GM10847 (cell line): ENCODE measurements around the gene CDK5RAP2.

Source experiments
- POLR2A ChIP-seq: IDR thresholded peaks from 2 replicates; pipeline ENCODE4 v1.6.1; 2011; ENCODE audit not compliant: insufficient read length; ENCODE audit errors: extremely low read depth

Gene CDK5RAP2

GRCh38 chr9:120603010-120603409 is 23.0 kb upstream of the CDK5RAP2 start:
- no peak for TF ChIP-seq POLR2A

GRCh38 chr9:120593955-120594277 is 13.9 kb upstream of the CDK5RAP2 start:
- TF ChIP-seq POLR2A, result no peak

- no peak for TF ChIP-seq POLR2A
Observed at GRCh38 chr9:120593250-120593954, 13.4 kb upstream of the CDK5RAP2 start.

GRCh38 chr9:120592210-120592609 is 12.2 kb upstream of the CDK5RAP2 start:
- TF ChIP-seq POLR2A, result no peak

GRCh38 chr9:120587328-120587727 is 7.4 kb upstream of the CDK5RAP2 start:
- no peak for TF ChIP-seq POLR2A

- TF ChIP-seq POLR2A, result no peak
Observed at GRCh38 chr9:120583958-120584369, 4.0 kb upstream of the CDK5RAP2 start.

- no peak for TF ChIP-seq POLR2A
Observed at GRCh38 chr9:120579139-120580050, 572 bp downstream of the CDK5RAP2 start.

GRCh38 chr9:120574473-120574872 is 5.5 kb downstream of the CDK5RAP2 start:
- no peak for TF ChIP-seq POLR2A

- TF ChIP-seq POLR2A, result no peak
Observed at GRCh38 chr9:120572472-120572871, 7.5 kb downstream of the CDK5RAP2 start.

- no peak for TF ChIP-seq POLR2A
Observed at GRCh38 chr9:120571443-120572257, 8.3 kb downstream of the CDK5RAP2 start.

- no peak for TF ChIP-seq POLR2A
Observed at GRCh38 chr9:120570296-120570695, 9.7 kb downstream of the CDK5RAP2 start.

- no peak for TF ChIP-seq POLR2A
Observed at GRCh38 chr9:120569556-120569955, 10.4 kb downstream of the CDK5RAP2 start.

- no peak for TF ChIP-seq POLR2A
Observed at GRCh38 chr9:120568816-120569215, 11.2 kb downstream of the CDK5RAP2 start.

- no peak for TF ChIP-seq POLR2A
Observed at GRCh38 chr9:120567874-120568273, 12.1 kb downstream of the CDK5RAP2 start.

- TF ChIP-seq POLR2A, result no peak
Observed at GRCh38 chr9:120567081-120567480, 12.9 kb downstream of the CDK5RAP2 start.
